ENCODE measurements around the gene ASB8.

Gene ASB8

DNA sequence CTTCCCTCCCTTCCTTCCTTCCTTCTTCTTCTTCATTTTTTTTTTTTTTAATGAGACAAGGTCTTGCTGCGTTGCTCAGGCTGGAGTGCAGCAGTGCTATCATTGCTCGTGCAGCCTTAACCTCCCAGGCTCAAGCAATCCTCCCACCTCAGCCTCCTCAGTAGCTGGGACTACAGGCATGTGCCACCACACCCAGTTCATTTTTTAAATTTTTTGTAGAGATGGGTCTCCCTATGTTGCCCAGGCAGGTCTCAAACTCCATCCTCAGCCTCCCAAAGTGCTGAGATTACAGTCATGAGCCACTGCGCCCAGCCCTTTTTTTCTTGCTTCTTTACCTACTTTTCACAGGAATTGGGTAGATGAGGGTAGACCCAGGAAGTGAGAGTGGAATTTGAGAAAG, 44.2 kb upstream of the ASB8 start:
- Histone ChIP-seq H3K27me3 (ENCODE audit: low read length) (no peaks in the 10 kb centered on the region), H3K4me2 (ENCODE audit: low read depth, low read length, poor library complexity, severe bottlenecking) (no peak overlapping the region), H4K20me1 (ENCODE audit: low read depth, low read length) (no peaks in the 10 kb centered on the region), H3K9me3 (ENCODE audit: insufficient read depth, low read length) (no peaks in the 10 kb centered on the region), H3K9me2 (replicated peaks; ENCODE audit: insufficient read depth, low read length) (no peaks in the 10 kb centered on the region), H2AFZ (ENCODE audit: low read depth, low read length, severe bottlenecking) (no peak overlapping the region), H3K4me3 (ENCODE audit: insufficient read depth, low read length, poor library complexity, severe bottlenecking) (no peak overlapping the region), H3K36me3 (ENCODE audit: low read length) (no peaks in the 10 kb centered on the region), H3K27ac (ENCODE audit: low read depth, low read length) (no peak overlapping the region), H3K9ac (ENCODE audit: low read length) (no peak overlapping the region), H3K79me2 (ENCODE audit: insufficient read depth, low read length) (no peaks in the 10 kb centered on the region), H3F3A (ENCODE audit: insufficient read depth) (no peaks in the 10 kb centered on the region)
- no peak for TF ChIP-seq EZH2phosphoT487 (conservative IDR thresholded peaks at IDR 0.05; ENCODE audit: low read length)
- TF ChIP-seq, protein P1, sequence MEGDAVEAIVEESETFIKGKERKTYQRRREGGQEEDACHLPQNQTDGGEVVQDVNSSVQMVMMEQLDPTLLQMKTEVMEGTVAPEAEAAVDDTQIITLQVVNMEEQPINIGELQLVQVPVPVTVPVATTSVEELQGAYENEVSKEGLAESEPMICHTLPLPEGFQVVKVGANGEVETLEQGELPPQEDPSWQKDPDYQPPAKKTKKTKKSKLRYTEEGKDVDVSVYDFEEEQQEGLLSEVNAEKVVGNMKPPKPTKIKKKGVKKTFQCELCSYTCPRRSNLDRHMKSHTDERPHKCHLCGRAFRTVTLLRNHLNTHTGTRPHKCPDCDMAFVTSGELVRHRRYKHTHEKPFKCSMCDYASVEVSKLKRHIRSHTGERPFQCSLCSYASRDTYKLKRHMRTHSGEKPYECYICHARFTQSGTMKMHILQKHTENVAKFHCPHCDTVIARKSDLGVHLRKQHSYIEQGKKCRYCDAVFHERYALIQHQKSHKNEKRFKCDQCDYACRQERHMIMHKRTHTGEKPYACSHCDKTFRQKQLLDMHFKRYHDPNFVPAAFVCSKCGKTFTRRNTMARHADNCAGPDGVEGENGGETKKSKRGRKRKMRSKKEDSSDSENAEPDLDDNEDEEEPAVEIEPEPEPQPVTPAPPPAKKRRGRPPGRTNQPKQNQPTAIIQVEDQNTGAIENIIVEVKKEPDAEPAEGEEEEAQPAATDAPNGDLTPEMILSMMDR (IDR thresholded peaks at IDR 0.05; ENCODE audit: insufficient read depth, low read length, poor library complexity, severe bottlenecking) = no peak

GRCh38 chr12:48201091-48201490, 43.8 kb upstream of the ASB8 start:
- Histone ChIP-seq H3K27ac (ENCODE audit: low read depth, low read length) (no peak overlapping the region), H3K4me2 (ENCODE audit: low read depth, low read length, poor library complexity, severe bottlenecking) (no peak overlapping the region), H3K9me2 (replicated peaks; ENCODE audit: insufficient read depth, low read length) (no peaks in the 10 kb centered on the region), H3F3A (ENCODE audit: insufficient read depth) (no peaks in the 10 kb centered on the region), H3K4me3 (ENCODE audit: insufficient read depth, low read length, poor library complexity, severe bottlenecking) (no peak overlapping the region), H3K9ac (ENCODE audit: low read length) (no peak overlapping the region), H3K9me3 (ENCODE audit: insufficient read depth, low read length) (no peaks in the 10 kb centered on the region), H3K36me3 (ENCODE audit: low read length) (no peaks in the 10 kb centered on the region), H3K79me2 (ENCODE audit: insufficient read depth, low read length) (no peaks in the 10 kb centered on the region), H2AFZ (ENCODE audit: low read depth, low read length, severe bottlenecking) (no peak overlapping the region), H3K27me3 (ENCODE audit: low read length) (no peaks in the 10 kb centered on the region), H4K20me1 (ENCODE audit: low read depth, low read length) (no peaks in the 10 kb centered on the region)
- no peak for TF ChIP-seq EZH2phosphoT487 (conservative IDR thresholded peaks at IDR 0.05; ENCODE audit: low read length)
- TF ChIP-seq, protein P1 (IDR thresholded peaks at IDR 0.05; ENCODE audit: insufficient read depth, low read length, poor library complexity, severe bottlenecking) = no peak

DNA sequence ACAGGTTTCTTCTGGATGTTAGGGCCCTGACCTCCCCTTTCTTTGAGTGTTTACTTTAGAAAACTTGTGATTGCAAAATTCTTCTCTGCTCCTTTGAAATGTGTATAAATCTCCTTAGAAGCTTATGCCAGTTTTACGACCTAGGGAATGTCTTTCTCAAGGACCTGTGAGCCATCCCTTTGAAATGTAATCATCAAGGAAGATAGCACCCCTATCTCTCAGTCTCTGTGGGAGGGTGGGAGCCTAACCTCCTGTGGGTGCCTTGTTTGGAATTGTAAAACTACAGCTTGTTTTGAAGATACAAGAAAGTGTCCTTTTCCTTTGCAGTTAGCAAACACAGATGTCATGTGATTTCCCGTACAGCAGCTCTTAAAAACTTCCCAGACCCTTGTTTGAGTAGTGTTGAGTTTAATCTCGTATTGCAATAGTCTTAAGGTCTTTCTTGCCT, 42.5 kb upstream of the ASB8 start:
- no peak overlapping the region for H3K4me3 ChIP-seq (ENCODE audit: insufficient read depth, low read length, poor library complexity, severe bottlenecking)

More for the DNA sequence above, 42.5 kb upstream of the ASB8 start:
- Histone ChIP-seq H3F3A (ENCODE audit: insufficient read depth) (no peaks in the 10 kb centered on the region), H3K9ac (ENCODE audit: low read length) (no peak overlapping the region), H3K9me3 (ENCODE audit: insufficient read depth, low read length) (no peaks in the 10 kb centered on the region), H4K20me1 (ENCODE audit: low read depth, low read length) (no peaks in the 10 kb centered on the region), H3K36me3 (ENCODE audit: low read length) (no peaks in the 10 kb centered on the region), H3K79me2 (ENCODE audit: insufficient read depth, low read length) (no peaks in the 10 kb centered on the region), H3K27me3 (ENCODE audit: low read length) (no peaks in the 10 kb centered on the region), H2AFZ (ENCODE audit: low read depth, low read length, severe bottlenecking) (no peak overlapping the region), H3K9me2 (replicated peaks; ENCODE audit: insufficient read depth, low read length) (no peaks in the 10 kb centered on the region), H3K27ac (ENCODE audit: low read depth, low read length) (no peak overlapping the region), H3K4me2 (ENCODE audit: low read depth, low read length, poor library complexity, severe bottlenecking) (no peak overlapping the region)
- no peak for TF ChIP-seq EZH2phosphoT487 (conservative IDR thresholded peaks at IDR 0.05; ENCODE audit: low read length)
- TF ChIP-seq, protein P1 (IDR thresholded peaks at IDR 0.05; ENCODE audit: insufficient read depth, low read length, poor library complexity, severe bottlenecking) = no peak
